ENCODE measurements around the gene USHBP1. TPM values are rescaled to one million over a fixed set of nuclear protein-coding genes. Genes with fewer than 3 reads are reported as not detected.

Gene USHBP1
- total and polyA plus RNA-seq, 9 donors = 5.2 to 8.8 (median 6.3) TPM

DNA sequence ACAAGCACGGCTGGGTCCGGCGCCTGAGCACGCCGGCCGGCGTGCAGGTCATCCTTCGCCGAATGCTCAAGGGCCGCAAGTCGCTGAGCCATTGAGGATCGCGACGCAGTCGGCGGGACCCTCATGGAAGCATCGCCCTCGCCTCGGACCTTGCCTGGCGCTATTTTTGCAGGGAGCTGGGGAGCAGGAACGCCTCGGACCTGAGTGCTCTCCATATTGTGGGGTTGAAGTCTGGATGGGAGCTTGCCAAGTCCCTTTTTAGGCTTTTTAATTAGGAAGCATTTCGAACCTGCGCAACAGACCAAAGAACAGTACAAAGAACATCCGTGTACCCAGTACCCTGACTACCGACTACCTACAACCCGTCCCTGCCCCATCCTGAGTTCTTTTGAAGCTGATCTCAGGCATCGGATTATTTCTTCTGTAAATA is 41.8 kb upstream of the USHBP1 start:
- DNase-seq = no peak
- H3K4me1 ChIP-seq (ENCODE audit: control insufficient read depth, insufficient read depth, low read length) = peaks cover 41% of the 10 kb centered on the region
- no peaks in the 10 kb centered on the region for H3K27me3 ChIP-seq (ENCODE audit: control insufficient read depth, insufficient read depth, low read length)
- peak overlapping the region; percentile 50 for H3K4me3 ChIP-seq (ENCODE audit: low read length)
- peak overlapping the region; percentile 74 for H3K27ac ChIP-seq (ENCODE audit: low read length)
- peaks cover 1% of the 10 kb centered on the region for H3K36me3 ChIP-seq (ENCODE audit: control insufficient read depth, insufficient read depth, low read length)
- under 1% methylated on average over 21 of the region's 28 CpGs for WGBS (ENCODE audit: insufficient coverage)
- no peaks in the 10 kb centered on the region for H3K9me3 ChIP-seq (replicated peaks; ENCODE audit: control insufficient read depth, low read depth, low read length)

DNA sequence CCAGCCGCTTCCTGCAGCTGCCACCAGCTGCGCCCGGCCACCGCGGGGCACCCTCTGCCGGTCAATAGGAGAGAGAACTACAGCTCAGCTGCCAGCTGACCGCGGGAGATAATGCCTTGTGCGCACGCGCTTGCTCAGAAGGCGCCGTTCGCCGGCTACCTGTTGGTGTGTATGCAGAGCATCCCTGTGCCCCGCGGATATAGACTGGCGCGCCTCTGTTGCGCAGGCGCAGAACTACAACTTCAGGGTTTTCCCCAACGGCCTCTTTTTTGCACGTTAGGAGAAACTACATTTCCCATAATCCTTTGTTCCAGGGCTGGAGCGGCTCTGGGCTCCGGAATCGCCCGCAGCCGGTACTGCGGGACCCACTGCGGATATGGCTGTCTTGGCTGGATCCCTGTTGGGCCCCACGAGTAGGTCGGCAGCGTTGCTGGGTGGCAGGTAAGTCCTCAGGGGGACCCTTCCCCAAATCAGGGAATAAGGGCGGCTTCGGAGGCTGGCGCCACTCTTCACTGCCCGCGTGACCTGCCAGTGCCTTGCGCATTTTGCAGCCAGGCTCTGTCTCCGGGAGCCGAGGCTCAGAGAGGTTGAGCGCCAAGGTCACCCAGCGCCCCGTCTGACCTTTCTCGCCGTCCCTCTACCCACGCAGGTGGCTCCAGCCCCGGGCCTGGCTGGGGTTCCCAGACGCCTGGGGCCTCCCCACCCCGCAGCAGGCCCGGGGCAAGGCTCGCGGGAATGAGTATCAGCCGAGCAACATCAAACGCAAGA is 41.2 kb upstream of the USHBP1 start, which contains the start of gene MRPL34:
MRPL34 (plus strand) TSS at position 356 of the 768 bp plus-strand sequence; CDS start at position 377, 21 bp downstream.
- Histone ChIP-seq H3K4me1 (ENCODE audit: control insufficient read depth, insufficient read depth, low read length) (peaks cover 41% of the 10 kb centered on the region), H3K9me3 (replicated peaks; ENCODE audit: control insufficient read depth, low read depth, low read length) (no peaks in the 10 kb centered on the region), H3K27ac (ENCODE audit: low read length) (peak within 1 kb of the TSS; percentile 74), H3K4me3 (ENCODE audit: low read length) (peak within 1 kb of the TSS; percentile 50), H3K27me3 (ENCODE audit: control insufficient read depth, insufficient read depth, low read length) (no peaks in the 10 kb centered on the region), H3K36me3 (ENCODE audit: control insufficient read depth, insufficient read depth, low read length) (no peaks in the 10 kb centered on the region)
- DNase-seq = peak; percentile 98
- WGBS (ENCODE audit: insufficient coverage) = 0% methylated on average over 51 of the region's 55 CpGs

- DNase-seq = no peak
- Histone ChIP-seq H3K9me3 (replicated peaks; ENCODE audit: control insufficient read depth, low read depth, low read length) (no peaks in the 10 kb centered on the region), H3K27me3 (ENCODE audit: control insufficient read depth, insufficient read depth, low read length) (no peaks in the 10 kb centered on the region), H3K36me3 (ENCODE audit: control insufficient read depth, insufficient read depth, low read length) (no peaks in the 10 kb centered on the region), H3K4me1 (ENCODE audit: control insufficient read depth, insufficient read depth, low read length) (peaks cover 35% of the 10 kb centered on the region), H3K27ac (ENCODE audit: low read length) (peak overlapping the region; percentile 74), H3K4me3 (ENCODE audit: low read length) (peak overlapping the region; percentile 50)
- WGBS (ENCODE audit: insufficient coverage) = 8% methylated on average over 7 of the region's 7 CpGs
Measured at GRCh38 chr19:17305216-17305516, 40.6 kb upstream of the USHBP1 start.

DNA sequence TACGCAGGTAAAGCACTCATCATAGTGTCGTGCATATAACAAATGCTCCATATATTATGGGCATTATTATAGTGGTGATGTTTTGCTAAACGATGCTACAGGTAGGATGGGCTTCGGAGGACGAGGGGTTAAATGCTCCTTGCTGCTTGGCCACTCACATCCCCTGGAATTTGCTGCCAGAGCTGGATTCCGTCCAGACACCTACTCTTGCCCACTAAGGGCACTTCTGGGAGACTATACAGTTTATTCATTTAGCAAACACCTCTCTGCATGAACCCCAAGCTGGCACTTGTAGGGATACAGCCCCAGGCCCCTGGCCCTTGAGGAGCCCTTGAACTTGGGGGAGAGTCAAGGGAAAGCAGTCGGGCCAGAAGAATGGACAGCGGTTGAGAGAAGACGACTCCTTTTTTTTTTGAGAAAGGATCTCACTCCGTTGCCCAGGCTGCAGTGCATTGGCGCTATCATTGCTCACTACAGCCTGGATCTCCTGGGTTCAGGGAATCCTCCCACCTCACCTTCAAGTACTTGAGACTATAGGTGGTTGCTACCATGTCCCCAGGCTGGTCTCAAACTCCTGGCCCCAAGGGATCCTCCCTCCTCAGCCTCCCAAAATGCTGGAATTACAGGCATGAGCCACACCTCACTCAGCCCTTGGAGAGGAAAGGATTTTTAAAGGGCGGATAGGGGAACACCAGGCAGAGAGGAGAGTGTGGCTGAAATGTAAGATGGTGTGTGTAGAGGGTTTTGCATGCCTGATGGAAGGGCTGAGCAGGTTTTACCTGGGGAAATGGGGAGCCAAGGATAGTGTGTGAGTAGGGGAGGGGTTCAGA is 40.1 kb upstream of the USHBP1 start:
- H3K4me3 ChIP-seq (ENCODE audit: low read length) = no peak overlapping the region
- H3K36me3 ChIP-seq (ENCODE audit: control insufficient read depth, insufficient read depth, low read length) = no peaks in the 10 kb centered on the region
- 42% methylated on average over 6 of the region's 12 CpGs for WGBS (ENCODE audit: insufficient coverage)
- H3K27ac ChIP-seq (ENCODE audit: low read length) = peak overlapping the region; percentile 74
- no peak for DNase-seq
- H3K4me1 ChIP-seq (ENCODE audit: control insufficient read depth, insufficient read depth, low read length) = peaks cover 32% of the 10 kb centered on the region
- H3K27me3 ChIP-seq (ENCODE audit: control insufficient read depth, insufficient read depth, low read length) = no peaks in the 10 kb centered on the region
- H3K9me3 ChIP-seq (replicated peaks; ENCODE audit: control insufficient read depth, low read depth, low read length) = no peaks in the 10 kb centered on the region

DNA sequence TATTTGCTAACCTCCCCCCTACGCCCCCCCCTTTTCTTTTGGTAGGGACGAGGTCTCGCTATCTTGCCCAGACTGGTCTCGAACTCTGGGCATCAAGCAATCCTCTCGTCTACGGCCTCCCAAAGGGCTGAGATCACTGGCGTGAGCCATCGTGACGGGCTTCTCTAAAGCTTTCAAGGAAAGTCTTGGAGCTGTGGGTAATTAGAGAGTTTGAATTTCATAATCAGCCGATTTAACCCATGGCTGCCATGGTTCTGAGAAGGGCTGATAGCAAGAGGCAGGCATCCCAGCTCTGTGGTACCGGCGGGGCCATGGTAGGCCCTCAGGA is 39.4 kb upstream of the USHBP1 start:
- no peaks in the 10 kb centered on the region for H3K36me3 ChIP-seq (ENCODE audit: control insufficient read depth, insufficient read depth, low read length)
- no peak for DNase-seq
- H3K27ac ChIP-seq (ENCODE audit: low read length) = no peak overlapping the region
- no peaks in the 10 kb centered on the region for H3K27me3 ChIP-seq (ENCODE audit: control insufficient read depth, insufficient read depth, low read length)
- H3K4me3 ChIP-seq (ENCODE audit: low read length) = no peak overlapping the region
- 46% methylated on average over 10 of the region's 12 CpGs for WGBS (ENCODE audit: insufficient coverage)
- H3K9me3 ChIP-seq (replicated peaks; ENCODE audit: control insufficient read depth, low read depth, low read length) = no peaks in the 10 kb centered on the region
- peaks cover 30% of the 10 kb centered on the region for H3K4me1 ChIP-seq (ENCODE audit: control insufficient read depth, insufficient read depth, low read length)

GRCh38 chr19:17303167-17303939 is 38.8 kb upstream of the USHBP1 start, which contains the start of gene ABHD8:
ABHD8 (minus strand) TSS chr19:17303425; CDS start chr19:17301616, 1,809 bp downstream.
- Histone ChIP-seq H3K36me3 (ENCODE audit: control insufficient read depth, insufficient read depth, low read length) (peaks cover 1% of the 10 kb centered on the region), H3K9me3 (replicated peaks; ENCODE audit: control insufficient read depth, low read depth, low read length) (no peaks in the 10 kb centered on the region), H3K4me1 (ENCODE audit: control insufficient read depth, insufficient read depth, low read length) (peaks cover 29% of the 10 kb centered on the region), H3K4me3 (ENCODE audit: low read length) (peak within 1 kb of the TSS; percentile 80), H3K27me3 (ENCODE audit: control insufficient read depth, insufficient read depth, low read length) (no peaks in the 10 kb centered on the region), H3K27ac (ENCODE audit: low read length) (peak within 1 kb of the TSS; percentile 52)
- DNase-seq = peak; percentile 98
- under 1% methylated on average over 51 of the region's 52 CpGs for WGBS (ENCODE audit: insufficient coverage)

- Histone ChIP-seq H3K27ac (ENCODE audit: low read length) (peak overlapping the region; percentile 52), H3K4me3 (ENCODE audit: low read length) (peak overlapping the region; percentile 80), H3K36me3 (ENCODE audit: control insufficient read depth, insufficient read depth, low read length) (peaks cover 4% of the 10 kb centered on the region), H3K27me3 (ENCODE audit: control insufficient read depth, insufficient read depth, low read length) (no peaks in the 10 kb centered on the region), H3K9me3 (replicated peaks; ENCODE audit: control insufficient read depth, low read depth, low read length) (peaks cover 2% of the 10 kb centered on the region), H3K4me1 (ENCODE audit: control insufficient read depth, insufficient read depth, low read length) (peaks cover 29% of the 10 kb centered on the region)
- WGBS (ENCODE audit: insufficient coverage) = 8% methylated on average over 27 of the region's 29 CpGs
- DNase-seq = peak; percentile 54
Measured at GRCh38 chr19:17302391-17303166, 38.0 kb upstream of the USHBP1 start.

DNA sequence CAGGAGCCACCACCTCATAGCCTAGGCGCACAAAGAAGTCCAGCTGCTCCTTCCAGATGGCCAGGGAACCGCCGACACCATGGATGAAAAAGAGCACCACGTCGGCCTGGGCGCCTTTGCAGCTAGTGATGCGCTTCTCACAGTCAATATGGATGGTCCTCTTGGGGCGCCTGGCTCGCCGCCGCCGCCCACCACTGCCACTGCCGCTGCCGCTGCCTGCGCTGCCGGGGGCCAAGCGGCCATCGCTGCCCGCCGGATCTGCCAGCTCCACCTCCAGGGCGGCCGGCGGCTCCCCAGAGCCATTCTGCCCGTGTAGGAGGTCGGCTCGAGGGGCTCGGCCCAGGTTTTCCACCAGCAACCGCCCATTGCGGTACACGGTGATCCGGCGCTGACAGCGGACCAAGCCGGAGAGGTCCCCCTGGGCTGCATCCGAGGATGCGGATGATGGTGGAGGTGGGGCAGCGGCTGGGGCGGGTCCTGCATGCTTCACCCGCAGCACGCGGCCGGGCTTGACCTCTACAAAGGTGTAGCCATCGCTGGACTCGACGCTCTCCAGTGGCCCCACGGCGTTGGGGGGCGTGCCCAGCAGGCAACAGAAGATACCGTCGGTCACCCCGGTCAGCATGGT is 36.6 kb upstream of the USHBP1 start:
- WGBS (ENCODE audit: insufficient coverage) = 92% methylated on average over 43 of the region's 51 CpGs
- Histone ChIP-seq H3K4me3 (ENCODE audit: low read length) (no peak overlapping the region), H3K4me1 (ENCODE audit: control insufficient read depth, insufficient read depth, low read length) (peaks cover 25% of the 10 kb centered on the region), H3K36me3 (ENCODE audit: control insufficient read depth, insufficient read depth, low read length) (peaks cover 4% of the 10 kb centered on the region), H3K9me3 (replicated peaks; ENCODE audit: control insufficient read depth, low read depth, low read length) (peaks cover 2% of the 10 kb centered on the region), H3K27me3 (ENCODE audit: control insufficient read depth, insufficient read depth, low read length) (no peaks in the 10 kb centered on the region), H3K27ac (ENCODE audit: low read length) (no peak overlapping the region)
- no peak for DNase-seq

DNA sequence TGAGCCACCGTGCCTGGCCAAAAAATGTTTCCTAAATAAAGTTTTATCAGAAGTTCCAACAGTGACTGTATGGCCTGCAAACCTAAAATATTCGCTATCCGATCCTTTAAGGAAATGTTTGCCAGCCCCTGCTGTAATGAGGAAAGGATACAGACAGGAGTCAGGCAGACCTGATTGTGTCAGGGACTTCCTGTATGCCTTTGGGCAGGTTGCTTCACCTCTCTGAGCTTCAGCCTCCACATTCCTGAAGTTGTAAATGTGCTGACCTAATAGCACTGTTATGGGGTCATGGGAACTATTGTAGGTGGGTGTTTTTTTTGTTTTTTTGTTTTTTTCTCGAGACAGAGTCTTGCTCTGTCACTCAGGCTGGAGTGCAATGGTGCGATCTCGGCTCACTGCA is 32.4 kb upstream of the USHBP1 start:
- H3K4me1 ChIP-seq (ENCODE audit: control insufficient read depth, insufficient read depth, low read length) = peaks cover 6% of the 10 kb centered on the region
- no peak overlapping the region for H3K4me3 ChIP-seq (ENCODE audit: low read length)
- WGBS (ENCODE audit: insufficient coverage) = 83% methylated on average over 3 of the region's 6 CpGs
- H3K27me3 ChIP-seq (ENCODE audit: control insufficient read depth, insufficient read depth, low read length) = no peaks in the 10 kb centered on the region
- peaks cover 12% of the 10 kb centered on the region for H3K36me3 ChIP-seq (ENCODE audit: control insufficient read depth, insufficient read depth, low read length)
- peaks cover 2% of the 10 kb centered on the region for H3K9me3 ChIP-seq (replicated peaks; ENCODE audit: control insufficient read depth, low read depth, low read length)
- no peak for DNase-seq
- no peak overlapping the region for H3K27ac ChIP-seq (ENCODE audit: low read length)
